GM18870 (cell line): ENCODE measurements around the gene ZDHHC3.
A peak's percentile ranks its signal among the peaks of the same experiment; 100 is the strongest.
"Not testable (repeated sequence)": the region's sequence is repeated elsewhere in the genome, so short reads cannot be mapped to it uniquely, and the experiment has no call there.

Source experiments
- ATAC-seq: cut with Tn5 transposase; IDR thresholded peaks from one replicate; pipeline ENCODE4 v1.9.1; 2021; ENCODE audit warnings: moderate library complexity; ENCODE audit not compliant: unreplicated experiment

ZDHHC3 gene

DNA sequence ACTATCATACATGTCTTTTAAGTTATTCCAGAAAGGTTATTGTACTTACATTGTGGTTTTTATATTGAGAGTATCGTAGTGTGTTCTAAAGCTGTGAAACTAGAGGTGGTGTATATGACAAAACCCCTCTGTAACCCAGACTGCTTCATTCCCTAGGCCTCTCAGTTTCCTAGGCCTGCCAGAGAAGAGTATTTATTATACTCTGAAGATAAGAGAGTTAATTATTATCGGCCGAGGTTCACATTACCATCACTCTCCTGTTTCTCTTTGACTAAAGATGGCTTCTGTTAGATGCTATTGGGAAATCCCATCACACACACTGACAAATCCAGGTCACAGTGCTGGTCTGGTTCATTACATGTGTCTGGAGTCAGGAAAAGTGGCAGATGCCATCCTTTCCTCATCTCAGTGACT, 20.6 kb upstream of the ZDHHC3 start:
- ATAC-seq = peak; percentile 70

DNA sequence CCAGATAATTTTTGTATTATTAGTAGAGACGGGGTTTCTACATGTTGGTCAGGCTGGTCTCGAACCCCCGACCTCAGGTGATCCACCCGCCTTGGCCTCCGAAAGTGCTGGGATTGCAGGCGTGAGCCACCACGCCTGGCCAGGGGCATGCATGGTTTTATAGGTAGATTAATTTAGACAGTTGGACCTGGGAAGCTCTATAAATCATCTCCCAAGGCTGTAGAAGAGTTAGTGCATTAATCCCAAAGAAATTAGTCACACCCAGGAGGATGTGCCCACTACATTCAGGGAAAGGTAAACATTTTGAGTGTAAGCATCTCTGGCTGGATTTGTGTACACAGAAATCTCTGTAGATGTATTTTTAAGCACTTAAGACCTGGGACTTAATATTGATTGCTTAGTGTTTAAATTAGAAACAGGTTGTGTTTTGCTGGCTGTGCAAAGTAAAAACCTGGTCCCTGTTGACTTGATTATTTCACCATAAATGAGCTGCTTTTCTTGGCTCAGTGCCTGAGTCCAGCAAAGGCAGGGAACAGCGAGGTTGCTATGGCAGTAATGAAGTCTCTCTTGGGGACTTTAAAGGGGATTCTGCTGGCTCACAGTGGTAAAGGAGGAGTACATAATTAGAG, 19.3 kb upstream of the ZDHHC3 start:
- ATAC-seq = no peak

DNA sequence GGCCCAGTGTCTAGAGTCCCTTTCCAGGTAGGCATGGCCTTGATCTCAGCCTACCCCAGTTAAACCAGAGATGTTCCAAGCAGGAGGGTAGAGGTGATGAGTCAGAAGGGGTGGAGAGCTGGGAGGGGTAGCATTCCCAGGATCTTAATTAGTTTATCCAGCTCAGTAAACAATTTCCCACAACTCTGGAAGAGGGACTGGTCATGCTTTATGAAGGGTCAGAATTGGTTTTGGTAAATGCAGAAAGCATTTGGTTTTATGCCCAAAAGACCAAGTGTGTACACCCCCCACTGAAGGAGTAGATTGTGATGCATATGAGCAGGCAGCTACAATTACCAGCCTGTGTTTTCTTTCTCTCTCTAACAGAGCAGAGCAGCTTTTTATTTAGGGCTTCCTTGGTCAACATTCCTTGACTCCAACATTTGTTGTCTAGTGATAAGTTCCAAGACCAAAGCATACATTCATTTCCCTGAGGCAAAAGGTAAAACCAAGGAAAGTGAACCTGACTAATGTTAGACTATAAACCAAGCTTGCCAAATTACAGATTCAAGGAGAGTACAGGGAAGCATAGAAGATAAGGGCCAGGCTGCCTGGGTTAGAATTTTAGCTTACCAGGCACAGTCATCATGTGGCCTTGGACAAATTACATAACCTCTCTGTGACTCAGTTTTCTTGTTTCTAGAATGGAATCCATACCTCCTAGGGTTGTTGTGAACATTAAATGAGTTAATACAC, 17.7 kb upstream of the ZDHHC3 start:
- no peak for ATAC-seq

DNA sequence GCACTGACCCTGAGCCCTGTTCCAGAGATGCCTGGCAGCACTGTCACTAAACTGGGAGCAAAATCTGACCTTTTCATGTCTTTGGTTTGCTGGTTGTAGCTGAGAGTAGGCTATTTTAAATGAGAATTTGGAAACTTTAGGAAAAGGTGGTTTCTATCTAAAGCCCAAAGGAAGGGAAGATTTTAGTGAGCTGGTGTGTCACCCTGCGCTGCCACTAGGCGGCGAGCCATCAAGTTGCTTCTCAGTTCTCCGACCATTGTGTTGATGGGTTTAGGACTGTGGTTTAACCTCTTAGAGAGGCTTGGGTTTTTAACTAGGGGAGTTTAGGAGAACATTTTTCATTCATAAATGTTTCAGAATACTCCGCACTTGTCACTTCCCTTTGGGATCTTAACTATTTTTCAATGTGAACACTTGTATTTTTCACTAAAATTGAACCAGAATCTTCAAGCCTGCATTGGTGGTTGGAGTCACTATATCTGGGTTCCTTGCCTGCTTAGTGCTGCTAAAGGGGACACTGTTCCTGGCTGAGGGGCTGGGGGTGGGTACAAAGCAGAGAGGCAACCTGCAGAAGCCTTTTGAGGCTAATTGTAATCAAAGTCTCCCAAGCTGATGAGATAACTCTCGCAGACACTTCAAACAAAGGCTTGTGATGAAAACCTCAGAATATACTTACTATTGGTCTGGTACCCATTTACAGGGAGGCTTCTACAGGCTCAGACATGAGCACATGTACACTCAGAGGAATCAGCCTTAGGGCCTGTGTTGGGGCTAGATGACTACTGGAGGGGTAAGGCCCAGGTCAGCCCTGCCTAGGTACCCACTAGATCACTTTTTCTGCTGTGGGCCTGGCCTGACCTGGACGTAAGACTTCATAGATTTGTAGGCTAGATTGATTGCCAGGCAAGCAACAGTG, 16.8 kb upstream of the ZDHHC3 start:
- ATAC-seq = no peak

DNA sequence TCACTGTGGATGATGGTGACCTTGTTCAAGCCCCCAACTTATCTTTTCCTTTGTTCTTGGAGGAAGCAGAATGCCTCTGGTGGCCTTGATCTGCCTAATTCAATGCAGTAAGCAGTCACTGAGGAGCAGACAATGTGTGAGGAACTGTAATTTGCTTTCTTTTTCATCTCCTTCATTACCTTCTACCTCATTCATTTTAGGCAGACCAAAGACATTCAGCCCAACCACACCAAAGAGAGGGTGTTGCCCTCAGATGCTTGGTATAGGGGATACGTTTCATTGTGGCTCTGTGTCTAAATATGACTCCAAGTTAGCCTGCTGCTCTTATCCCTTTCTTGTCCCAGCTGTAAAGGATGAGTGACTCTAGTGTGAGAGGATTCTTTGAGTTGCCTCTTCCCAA, 15.4 kb upstream of the ZDHHC3 start:
- ATAC-seq = no peak

DNA sequence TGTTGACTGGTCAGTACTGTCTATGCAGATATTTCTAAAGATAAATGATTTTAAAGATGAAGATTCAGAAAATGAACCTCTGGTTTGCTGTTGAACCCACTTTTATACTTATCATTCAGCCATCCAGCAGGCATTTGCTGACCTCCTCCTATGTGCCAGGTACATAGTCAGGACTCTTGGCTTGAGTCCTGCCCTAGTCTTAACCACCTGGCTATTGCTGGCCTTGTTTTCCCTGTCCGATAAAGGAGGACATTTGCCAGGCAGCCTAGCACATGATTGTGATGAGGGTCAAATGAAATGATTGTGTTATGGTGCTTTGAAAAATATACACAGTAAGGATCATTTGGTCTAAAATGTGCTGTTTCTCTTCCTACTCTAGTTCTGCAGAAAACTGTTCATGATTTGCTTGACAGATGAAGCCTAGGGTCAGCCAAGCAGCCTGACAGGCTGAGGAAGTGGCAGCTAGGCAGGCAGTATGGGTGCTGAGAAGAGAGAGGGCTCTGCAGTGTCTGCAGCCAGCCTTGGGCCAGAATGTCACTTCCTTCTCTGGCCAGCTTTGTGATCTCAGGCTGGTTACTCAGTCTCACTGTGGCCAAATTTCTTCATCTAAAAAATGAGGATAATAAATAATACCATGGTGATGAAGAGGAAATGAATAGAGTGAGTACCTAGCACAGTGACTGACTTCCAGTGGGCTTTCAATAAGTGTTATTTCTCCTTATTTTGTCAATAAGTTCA, 13.8 kb upstream of the ZDHHC3 start:
- ATAC-seq = no peak

DNA sequence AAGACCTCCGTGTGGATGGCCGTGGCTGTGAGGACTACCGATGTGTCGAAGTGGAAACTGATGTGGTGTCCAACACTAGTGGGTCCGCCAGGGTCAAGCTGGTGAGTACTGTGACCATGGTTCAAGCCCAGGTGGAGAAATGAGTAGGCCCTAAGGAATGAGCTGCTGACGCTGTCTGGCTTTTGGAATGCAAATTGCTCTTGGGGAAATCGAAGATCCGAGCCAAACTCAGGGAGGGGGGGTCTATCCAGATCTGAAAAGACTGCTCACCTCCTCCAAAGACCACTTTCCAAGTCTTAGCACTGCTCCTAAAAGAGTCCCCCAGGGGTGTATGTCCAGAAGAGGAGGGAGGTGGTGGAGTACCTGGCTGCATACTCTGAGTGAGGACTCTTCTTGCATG, 13.2 kb upstream of the ZDHHC3 start:
- no peak for ATAC-seq

DNA sequence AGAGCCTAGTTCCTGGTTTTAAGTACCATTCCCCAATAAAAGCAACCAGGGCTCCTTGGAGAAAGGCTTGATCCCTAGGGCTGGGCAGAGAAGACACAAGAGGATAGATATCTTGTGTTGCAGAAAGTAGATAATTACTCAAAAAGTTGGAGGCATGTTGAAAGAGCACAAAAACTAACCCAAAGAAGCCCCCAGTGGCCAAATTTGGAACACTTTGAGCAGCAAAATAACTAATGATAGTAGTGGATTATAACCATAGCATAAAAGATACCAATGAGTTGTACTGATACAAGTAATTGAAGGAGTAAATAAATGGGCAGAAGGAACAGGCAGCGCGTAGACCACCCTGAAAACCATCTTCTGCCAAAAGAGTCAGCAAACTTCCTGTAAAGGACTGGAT, 12.1 kb upstream of the ZDHHC3 start:
- ATAC-seq = no peak

DNA sequence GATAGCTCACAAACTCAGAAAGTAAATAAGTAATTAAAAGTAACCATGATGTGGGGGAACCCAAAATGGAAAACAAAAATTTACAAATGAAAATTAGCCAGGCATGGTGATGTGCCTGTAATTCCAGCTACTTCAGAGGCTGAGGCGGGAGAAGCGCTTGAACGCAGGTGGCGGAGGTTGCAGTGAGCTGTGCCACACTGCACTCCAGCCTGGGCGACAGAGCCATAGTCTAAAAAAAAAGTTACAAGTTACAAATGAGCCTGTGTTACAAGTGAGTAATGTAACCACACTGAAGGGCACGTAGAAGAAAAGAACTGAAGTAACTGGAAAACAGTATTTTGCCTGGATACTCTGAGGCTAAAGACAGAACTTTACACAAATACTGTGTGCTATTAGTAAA, 11.4 kb upstream of the ZDHHC3 start:
- no peak for ATAC-seq

DNA sequence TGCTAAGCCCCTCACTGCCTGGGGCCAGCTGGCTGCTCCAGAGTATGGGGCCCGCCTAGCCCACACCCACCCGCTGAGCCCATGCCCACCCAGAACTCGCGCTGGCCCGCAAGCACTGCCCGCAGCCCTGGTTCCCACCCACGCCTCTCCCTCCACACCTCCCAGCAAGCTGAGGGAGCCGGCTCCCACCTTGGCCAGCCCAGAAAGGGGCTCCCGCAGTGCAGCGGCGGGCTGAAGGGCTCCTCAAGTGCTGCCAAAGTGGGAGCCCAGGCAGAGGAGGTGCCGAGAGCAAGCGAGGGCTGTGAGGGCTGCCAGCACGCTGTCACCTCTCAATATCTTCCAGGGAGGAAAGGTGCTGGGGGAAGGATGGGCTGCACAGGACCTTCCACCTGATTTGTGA, 10.4 kb upstream of the ZDHHC3 start:
- not testable (repeated sequence) for ATAC-seq

DNA sequence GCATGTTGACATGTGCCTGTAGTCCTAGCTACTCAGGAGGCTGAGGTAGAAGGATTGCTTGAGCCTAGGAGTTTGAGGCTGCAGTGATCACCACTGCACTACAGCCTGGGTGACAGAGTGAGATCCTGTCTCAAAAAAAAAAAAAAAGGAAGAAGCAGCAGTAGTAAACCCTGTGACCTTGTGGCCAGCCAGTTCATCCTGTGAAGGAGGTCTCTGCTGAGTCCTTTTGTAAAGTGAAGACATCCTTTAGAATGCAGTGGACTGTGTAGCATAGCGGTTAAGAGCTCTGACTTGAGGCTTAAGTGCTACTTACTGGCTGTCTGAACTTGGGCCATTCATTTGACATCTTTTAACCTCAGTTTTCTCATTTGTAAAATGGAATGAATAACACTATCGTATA, 8.4 kb upstream of the ZDHHC3 start:
- no peak for ATAC-seq

DNA sequence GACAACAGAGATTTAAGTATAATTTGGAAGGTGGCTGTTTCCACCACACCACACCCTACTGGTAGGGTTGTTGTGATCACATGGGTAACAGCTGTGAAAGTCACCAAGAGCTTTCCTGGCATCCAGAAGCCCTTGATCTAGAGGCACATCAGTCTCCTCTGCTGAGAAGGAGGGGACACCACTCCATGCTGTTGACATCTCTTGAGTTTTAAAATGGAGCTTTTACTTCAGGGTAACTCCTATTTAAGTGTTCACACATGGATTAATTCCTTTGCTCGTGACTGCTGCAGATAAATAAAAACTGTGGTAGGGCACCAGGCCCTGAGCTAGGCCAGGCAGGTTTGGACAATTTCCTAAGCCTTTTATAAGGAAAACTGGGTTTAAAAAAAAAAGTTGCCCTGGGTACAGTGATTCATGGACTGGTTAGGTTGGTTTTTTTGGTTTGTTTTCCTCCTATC, 7.5 kb upstream of the ZDHHC3 start:
- no peak for ATAC-seq

DNA sequence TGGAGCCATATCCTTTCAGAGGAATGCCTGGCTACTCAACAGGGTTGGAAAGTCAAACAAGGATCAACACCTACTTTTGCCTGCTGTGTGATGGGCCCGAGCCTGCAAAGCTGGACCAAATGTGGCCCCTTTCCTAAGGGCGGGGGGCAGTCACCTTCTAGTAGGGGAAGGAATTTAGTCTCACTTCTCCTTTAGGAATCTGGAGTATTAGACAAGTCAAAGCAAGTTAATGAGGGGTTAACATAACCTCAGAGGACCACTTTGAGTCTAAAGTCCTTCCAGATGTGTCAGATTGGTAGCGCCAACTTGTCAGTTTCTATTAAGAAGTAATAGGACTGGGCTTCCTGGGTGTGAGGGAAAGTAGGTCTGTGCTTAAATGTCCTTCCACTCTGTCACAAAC, 6.8 kb upstream of the ZDHHC3 start:
- no peak for ATAC-seq

DNA sequence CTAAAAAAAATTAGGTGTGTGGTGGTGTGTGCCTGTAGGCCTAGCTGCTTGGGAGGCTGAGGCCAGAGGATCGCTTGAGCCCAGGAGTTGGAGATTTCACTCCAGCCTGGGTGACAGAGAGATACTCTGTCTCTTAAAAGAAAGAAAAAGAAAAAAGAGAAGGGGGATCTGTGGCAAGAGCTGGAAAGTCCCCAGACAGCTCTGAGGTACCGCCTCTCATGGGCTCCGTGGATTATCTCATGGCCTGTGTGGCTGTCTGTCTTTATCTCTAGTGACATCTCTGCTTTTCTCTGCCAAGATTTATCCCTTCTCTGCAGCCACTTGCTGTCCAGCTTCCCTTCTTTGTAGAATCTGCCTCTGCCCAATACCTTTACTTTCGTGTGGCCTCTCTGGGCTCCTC, 5.8 kb upstream of the ZDHHC3 start:
- ATAC-seq = no peak

DNA sequence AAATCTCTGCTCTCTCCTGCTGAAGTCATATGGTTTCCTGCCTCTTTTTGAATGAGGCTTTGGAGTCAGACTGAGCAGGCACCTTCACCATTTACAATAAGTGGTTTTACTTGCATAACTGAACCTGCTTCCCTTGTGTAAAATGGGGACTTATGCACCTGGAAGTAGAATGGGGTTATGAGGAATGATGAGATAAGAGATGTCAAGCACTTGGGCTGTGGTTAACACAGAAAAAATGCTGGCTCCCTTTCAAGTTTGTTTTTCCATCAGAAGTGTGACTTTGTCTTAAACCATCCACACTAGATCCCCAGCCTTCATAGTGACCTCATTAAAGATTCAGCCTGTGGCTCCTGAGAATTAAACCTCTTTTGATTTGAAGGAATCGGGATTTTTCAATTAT, 5.2 kb upstream of the ZDHHC3 start:
- no peak for ATAC-seq

DNA sequence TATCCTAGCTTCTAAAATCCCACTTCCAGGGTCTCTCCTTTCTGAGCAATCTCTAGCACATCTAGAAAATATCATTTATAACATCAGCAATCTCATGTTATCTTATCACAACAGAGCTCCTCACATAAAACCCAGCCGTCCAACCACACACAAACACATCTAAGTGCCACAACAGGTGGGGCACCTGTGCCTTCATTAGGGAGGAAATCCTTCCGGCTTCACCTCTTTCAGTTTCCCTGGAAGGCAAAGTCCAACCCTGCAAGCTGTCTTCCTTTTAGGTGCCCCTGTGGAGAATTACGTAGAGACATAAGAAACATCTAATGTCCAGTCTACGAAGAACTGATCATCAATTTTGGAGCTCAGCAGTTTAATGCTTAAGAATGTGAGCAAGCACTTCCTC, 1.6 kb downstream of the ZDHHC3 start:
- ATAC-seq = no peak

DNA sequence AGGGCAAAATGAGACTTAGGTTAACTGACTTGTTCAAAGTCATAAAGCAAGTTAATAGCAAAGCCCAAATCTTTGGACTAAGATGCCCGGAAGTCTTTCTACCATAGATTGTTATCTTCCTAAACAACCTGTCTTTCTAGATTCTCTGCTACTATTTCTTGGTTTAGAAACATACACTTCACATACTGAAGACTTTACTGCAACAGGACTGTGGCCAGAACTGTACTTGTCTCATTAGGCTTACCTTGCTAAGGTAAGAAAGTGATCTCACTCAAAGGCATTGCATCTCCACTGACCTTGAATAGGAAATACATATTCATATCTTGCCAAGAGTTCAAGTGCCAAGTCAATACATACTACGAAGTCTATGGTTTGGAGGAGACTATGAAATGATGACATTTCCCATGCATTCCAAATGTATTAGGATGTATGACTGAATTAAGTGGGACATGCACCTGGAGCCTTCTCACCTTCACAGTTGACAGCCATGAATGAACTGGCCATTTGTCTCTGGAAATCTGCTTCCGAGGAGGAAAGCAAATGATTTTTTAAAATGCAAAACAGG, 5.0 kb downstream of the ZDHHC3 start:
- ATAC-seq = no peak

DNA sequence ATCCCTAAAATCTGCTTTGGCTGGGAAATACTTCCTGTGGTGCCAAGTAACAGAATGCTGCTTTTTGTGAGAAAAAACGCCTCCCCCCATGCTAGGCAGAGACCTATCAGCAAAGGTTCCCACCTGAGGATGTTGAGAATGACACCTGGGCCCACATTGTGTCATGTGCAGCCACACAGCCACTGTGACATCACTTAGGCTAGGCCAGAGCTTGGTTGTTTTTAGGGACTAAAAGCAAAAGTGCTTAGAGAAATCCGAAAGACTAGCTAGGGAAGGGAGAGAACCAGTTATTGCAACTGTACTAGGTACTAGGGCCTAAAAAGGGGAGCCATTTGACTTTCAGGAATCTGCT, 6.2 kb downstream of the ZDHHC3 start:
- no peak for ATAC-seq

DNA sequence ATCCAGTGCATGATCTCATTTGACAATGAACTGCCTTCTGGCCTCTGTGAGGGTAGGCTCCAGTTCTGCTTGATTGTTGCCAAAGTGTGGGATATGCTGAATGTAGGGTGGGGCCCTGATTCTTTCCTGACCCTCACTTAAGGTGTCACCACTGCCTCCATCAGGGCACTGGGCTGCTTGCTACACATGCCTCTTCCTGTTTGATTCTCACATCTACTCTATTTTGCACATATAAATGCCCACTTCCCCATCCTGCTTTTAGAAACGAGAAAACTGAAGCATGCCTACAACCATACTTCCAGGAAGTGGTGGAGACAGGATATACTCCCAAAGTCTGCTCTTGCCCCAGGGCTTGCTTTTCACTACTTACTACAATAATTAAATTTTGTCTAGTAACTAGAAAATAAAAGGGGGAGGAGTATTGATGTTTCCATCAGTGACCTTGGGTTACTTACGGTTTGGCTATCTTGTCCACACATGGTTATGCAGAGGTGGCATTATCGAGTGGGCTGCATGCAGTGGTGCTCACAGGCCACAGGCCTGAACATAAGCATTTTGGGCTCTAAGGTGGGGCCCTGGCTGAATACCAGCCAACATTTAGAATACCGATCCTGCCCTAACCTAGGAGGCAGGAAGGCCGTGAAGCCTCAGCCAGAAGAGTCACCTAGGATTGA, 6.7 kb downstream of the ZDHHC3 start:
- ATAC-seq = no peak

DNA sequence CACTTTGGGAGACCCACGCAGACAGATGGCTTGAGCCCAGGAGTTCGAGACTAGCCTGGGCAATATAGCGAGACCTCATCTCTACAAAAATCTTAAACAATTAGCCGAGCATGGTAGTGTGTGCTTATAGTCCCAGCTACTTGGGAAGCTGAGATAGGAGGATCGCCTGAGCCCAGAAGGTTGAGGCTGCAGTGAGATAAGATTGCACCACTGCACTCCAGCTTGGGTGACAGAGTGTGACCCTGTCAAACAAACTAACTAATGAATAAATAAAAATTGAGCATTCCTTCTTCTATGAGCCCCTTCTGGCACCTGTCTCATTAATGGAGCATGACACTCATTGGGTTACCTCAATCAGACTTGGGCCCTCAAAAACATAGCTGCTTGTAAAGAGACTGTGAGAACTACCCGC, 7.5 kb downstream of the ZDHHC3 start:
- no peak for ATAC-seq
